HepG2 (cell line): ENCODE measurements around the gene HBS1L. TPM values are rescaled to one million over a fixed set of nuclear protein-coding genes. Genes with fewer than 3 reads are reported as not detected.
A peak's percentile ranks its signal among the peaks of the same experiment; 100 is the strongest.

Experiments
- HMG20B ChIP-seq: conservative IDR thresholded peaks from 2 replicates; pipeline ENCODE4 v1.6.1; 2016; ENCODE audit warnings: missing genetic modification reagents, missing compliant biosample characterization
- MIXL1 ChIP-seq: IDR thresholded peaks from 2 replicates; pipeline ENCODE4 v1.6.1; 2016
- NBN ChIP-seq: fragments of 450-650 bp; conservative IDR thresholded peaks from 2 replicates; pipeline ENCODE4 v1.6.1; 2017
- YY1 ChIP-seq: IDR thresholded peaks from 2 replicates; pipeline ENCODE4 v1.6.1; 2011; ENCODE audit warnings: low read length, low read depth, moderate library complexity, mild to moderate bottlenecking; ENCODE audit not compliant: insufficient read depth, insufficient replicate concordance
- ZNF24 ChIP-seq: fragments of 450-650 bp; IDR thresholded peaks from 2 replicates; pipeline ENCODE4 v1.6.1; 2017; ENCODE audit warnings: antibody characterized with exemption, mild to moderate bottlenecking
- ZNF792 ChIP-seq: IDR thresholded peaks from 2 replicates; pipeline ENCODE4 v1.6.1; 2016
- ZNF878 ChIP-seq: sonication (generic); formaldehyde crosslinking; IDR thresholded peaks from 2 replicates; pipeline ENCODE4 v1.8.1; 2023; ENCODE audit warnings: mild to moderate bottlenecking, missing genetic modification reagents, moderate library complexity
- polyA plus RNA-seq, 8 experiments: library from polyadenylated mRNA; depleted of rRNA in 3 of 8; stranded (reverse) in 7 of 8; unstranded in 1 of 8; fragments of >200 nt; fragmentation: Illumina TruSeq in 4 of 8; extraction: Trizol in 4 of 8; gene quantifications; 2 replicates each; pipeline versions ENCODE4 v1.2.1 to v1.2.3, GENCODE V29; 2011 to 2016; ENCODE audit warnings: low read depth in 4 of 8, missing spikeins in 1 of 8, mixed read lengths in 1 of 8; ENCODE audit not compliant: insufficient read depth in 1 of 8
- total RNA-seq, 5 experiments: library from RNA; depleted of rRNA; stranded (reverse); fragments of >200 nt; fragmentation: Illumina TruSeq; extraction: Trizol; gene quantifications; 2 replicates each; pipeline ENCODE4 v1.2.3, GENCODE V29; 2016; ENCODE audit warnings: low read depth in 1 of 5
- TF ChIP-seq, protein P1 (sequence below): IDR thresholded peaks from 2 replicates; pipeline ENCODE4 v1.6.1; 2016; ENCODE audit warnings: low read depth, missing genetic modification reagents, missing compliant biosample characterization
- TF ChIP-seq, protein P2 (sequence below): sonication (generic); formaldehyde crosslinking; IDR thresholded peaks from 2 replicates; pipeline ENCODE4 v1.4.0; 2020; ENCODE audit warnings: missing genetic modification reagents
- TF ChIP-seq, protein P3 (sequence below): sonication (generic); formaldehyde crosslinking; IDR thresholded peaks from 2 replicates; pipeline ENCODE4 v1.8.1; 2023; ENCODE audit warnings: missing genetic modification reagents, inconsistent platforms, borderline replicate concordance
- TF ChIP-seq, protein P4 (sequence below): IDR thresholded peaks from 2 replicates; pipeline ENCODE4 v1.6.1; 2016; ENCODE audit warnings: low read depth
- TF ChIP-seq, protein P5 (sequence below): IDR thresholded peaks from 2 replicates; pipeline ENCODE4 v1.6.1; 2012; ENCODE audit warnings: inconsistent platforms
- TF ChIP-seq, protein P6 (sequence below): sonication (generic); formaldehyde crosslinking; IDR thresholded peaks from 2 replicates; pipeline ENCODE4 v1.5.0; 2020; ENCODE audit warnings: mild to moderate bottlenecking, missing genetic modification reagents, borderline replicate concordance

Gene HBS1L
- total and polyA plus RNA-seq, 2 of the 13 experiments (the other 11 are each of a cell fraction or from before 2014, with no cell fraction given) = 44.1 to 138 TPM

DNA sequence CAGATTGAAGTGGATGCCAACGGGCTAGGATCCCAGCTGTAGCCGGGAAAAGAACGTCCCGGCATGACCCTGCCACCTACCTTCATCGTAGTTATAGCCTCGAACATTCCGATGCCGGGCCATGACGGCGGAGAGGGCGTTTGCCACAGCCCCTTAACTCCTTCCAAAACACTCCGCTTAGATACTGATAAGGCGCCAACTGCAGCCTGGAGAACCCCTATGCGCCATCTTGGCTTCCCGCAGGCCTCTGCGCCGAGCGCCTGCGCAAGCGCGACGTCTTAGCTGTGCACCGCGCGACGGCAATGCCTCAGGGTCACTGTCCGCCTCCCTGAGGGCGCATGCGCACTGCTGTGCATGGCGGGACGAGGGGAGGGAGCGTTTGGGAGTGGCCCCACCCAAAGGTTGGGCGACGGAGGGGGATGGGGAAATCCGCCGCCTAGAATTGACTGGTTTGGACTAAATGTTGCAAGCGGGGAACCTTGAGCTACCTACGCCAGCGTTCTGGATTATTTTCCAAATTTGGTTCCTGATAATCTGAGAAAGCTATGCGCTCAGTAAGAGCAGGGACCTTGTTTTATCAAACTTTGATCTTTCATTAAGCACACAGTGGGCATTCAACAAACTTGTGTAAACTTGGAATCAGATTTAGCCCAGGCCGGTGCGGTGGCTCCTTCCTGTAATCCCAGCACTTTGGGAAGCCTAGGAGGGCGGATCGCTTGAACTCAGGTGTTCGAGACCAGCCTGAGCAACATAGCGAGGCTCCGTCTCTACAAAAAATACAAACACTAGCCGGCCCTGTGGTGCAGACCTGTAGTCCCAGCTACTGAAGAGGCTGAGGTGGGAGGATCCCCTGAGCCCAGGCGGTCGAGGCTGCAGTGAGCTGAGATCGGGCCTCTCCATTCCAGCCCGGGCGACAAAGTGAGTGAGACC is at the start of gene HBS1L (continued):
- TF ChIP-seq, protein P1, sequence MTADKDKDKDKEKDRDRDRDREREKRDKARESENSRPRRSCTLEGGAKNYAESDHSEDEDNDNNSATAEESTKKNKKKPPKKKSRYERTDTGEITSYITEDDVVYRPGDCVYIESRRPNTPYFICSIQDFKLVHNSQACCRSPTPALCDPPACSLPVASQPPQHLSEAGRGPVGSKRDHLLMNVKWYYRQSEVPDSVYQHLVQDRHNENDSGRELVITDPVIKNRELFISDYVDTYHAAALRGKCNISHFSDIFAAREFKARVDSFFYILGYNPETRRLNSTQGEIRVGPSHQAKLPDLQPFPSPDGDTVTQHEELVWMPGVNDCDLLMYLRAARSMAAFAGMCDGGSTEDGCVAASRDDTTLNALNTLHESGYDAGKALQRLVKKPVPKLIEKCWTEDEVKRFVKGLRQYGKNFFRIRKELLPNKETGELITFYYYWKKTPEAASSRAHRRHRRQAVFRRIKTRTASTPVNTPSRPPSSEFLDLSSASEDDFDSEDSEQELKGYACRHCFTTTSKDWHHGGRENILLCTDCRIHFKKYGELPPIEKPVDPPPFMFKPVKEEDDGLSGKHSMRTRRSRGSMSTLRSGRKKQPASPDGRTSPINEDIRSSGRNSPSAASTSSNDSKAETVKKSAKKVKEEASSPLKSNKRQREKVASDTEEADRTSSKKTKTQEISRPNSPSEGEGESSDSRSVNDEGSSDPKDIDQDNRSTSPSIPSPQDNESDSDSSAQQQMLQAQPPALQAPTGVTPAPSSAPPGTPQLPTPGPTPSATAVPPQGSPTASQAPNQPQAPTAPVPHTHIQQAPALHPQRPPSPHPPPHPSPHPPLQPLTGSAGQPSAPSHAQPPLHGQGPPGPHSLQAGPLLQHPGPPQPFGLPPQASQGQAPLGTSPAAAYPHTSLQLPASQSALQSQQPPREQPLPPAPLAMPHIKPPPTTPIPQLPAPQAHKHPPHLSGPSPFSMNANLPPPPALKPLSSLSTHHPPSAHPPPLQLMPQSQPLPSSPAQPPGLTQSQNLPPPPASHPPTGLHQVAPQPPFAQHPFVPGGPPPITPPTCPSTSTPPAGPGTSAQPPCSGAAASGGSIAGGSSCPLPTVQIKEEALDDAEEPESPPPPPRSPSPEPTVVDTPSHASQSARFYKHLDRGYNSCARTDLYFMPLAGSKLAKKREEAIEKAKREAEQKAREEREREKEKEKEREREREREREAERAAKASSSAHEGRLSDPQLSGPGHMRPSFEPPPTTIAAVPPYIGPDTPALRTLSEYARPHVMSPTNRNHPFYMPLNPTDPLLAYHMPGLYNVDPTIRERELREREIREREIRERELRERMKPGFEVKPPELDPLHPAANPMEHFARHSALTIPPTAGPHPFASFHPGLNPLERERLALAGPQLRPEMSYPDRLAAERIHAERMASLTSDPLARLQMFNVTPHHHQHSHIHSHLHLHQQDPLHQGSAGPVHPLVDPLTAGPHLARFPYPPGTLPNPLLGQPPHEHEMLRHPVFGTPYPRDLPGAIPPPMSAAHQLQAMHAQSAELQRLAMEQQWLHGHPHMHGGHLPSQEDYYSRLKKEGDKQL = no peak
- no peak; the same call in 1 of the 2 replicates for TF ChIP-seq HMG20B (CRISPR knock-in tag)
- TF ChIP-seq YY1 = peak; percentile 98
- TF ChIP-seq, protein P2, sequence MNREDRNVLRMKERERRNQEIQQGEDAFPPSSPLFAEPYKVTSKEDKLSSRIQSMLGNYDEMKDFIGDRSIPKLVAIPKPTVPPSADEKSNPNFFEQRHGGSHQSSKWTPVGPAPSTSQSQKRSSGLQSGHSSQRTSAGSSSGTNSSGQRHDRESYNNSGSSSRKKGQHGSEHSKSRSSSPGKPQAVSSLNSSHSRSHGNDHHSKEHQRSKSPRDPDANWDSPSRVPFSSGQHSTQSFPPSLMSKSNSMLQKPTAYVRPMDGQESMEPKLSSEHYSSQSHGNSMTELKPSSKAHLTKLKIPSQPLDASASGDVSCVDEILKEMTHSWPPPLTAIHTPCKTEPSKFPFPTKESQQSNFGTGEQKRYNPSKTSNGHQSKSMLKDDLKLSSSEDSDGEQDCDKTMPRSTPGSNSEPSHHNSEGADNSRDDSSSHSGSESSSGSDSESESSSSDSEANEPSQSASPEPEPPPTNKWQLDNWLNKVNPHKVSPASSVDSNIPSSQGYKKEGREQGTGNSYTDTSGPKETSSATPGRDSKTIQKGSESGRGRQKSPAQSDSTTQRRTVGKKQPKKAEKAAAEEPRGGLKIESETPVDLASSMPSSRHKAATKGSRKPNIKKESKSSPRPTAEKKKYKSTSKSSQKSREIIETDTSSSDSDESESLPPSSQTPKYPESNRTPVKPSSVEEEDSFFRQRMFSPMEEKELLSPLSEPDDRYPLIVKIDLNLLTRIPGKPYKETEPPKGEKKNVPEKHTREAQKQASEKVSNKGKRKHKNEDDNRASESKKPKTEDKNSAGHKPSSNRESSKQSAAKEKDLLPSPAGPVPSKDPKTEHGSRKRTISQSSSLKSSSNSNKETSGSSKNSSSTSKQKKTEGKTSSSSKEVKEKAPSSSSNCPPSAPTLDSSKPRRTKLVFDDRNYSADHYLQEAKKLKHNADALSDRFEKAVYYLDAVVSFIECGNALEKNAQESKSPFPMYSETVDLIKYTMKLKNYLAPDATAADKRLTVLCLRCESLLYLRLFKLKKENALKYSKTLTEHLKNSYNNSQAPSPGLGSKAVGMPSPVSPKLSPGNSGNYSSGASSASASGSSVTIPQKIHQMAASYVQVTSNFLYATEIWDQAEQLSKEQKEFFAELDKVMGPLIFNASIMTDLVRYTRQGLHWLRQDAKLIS (CRISPR knock-in tag) = 0 out of 2 replicates have a peak, but pooled peaks have one; percentile 33
- TF ChIP-seq NBN = no peak
- TF ChIP-seq, protein P3, sequence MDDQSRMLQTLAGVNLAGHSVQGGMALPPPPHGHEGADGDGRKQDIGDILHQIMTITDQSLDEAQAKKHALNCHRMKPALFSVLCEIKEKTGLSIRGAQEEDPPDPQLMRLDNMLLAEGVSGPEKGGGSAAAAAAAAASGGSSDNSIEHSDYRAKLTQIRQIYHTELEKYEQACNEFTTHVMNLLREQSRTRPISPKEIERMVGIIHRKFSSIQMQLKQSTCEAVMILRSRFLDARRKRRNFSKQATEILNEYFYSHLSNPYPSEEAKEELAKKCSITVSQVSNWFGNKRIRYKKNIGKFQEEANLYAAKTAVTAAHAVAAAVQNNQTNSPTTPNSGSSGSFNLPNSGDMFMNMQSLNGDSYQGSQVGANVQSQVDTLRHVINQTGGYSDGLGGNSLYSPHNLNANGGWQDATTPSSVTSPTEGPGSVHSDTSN = no peak
- TF ChIP-seq ZNF792 (CRISPR knock-in tag) = peak; percentile 51
- TF ChIP-seq, protein P4, sequence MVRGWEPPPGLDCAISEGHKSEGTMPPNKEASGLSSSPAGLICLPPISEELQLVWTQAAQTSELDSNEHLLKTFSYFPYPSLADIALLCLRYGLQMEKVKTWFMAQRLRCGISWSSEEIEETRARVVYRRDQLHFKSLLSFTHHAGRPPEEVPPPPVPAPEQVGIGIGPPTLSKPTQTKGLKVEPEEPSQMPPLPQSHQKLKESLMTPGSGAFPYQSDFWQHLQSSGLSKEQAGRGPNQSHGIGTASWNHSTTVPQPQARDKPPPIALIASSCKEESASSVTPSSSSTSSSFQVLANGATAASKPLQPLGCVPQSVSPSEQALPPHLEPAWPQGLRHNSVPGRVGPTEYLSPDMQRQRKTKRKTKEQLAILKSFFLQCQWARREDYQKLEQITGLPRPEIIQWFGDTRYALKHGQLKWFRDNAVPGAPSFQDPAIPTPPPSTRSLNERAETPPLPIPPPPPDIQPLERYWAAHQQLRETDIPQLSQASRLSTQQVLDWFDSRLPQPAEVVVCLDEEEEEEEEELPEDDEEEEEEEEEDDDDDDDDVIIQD (CRISPR knock-in tag) = peak; percentile 95
- TF ChIP-seq, protein P5, sequence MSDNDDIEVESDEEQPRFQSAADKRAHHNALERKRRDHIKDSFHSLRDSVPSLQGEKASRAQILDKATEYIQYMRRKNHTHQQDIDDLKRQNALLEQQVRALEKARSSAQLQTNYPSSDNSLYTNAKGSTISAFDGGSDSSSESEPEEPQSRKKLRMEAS = peak; percentile 73
- TF ChIP-seq, protein P6, sequence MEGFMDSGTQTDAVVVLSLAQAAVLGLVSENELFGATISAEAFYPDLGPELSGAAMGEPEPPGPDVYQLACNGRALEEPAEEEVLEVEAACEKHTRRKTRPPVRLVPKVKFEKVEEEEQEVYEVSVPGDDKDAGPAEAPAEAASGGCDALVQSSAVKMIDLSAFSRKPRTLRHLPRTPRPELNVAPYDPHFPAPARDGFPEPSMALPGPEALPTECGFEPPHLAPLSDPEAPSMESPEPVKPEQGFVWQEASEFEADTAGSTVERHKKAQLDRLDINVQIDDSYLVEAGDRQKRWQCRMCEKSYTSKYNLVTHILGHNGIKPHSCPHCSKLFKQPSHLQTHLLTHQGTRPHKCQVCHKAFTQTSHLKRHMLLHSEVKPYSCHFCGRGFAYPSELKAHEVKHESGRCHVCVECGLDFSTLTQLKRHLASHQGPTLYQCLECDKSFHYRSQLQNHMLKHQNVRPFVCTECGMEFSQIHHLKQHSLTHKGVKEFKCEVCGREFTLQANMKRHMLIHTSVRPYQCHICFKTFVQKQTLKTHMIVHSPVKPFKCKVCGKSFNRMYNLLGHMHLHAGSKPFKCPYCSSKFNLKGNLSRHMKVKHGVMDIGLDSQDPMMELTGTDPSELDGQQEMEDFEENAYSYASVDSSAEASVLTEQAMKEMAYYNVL (CRISPR knock-in tag) = no peak; the same call in 1 of the 2 replicates
- TF ChIP-seq MIXL1 (CRISPR knock-in tag) = peak; percentile 14; the same call in 1 of the 2 replicates
- 0 out of 2 replicates have a peak, but pooled peaks have one; percentile 26 for TF ChIP-seq ZNF878 (CRISPR knock-in tag)
- TF ChIP-seq ZNF24 = peak; percentile 20; the same call in 1 of the 2 replicates
